ENCODE data around the gene ATP10A. TPM values are rescaled to one million over a fixed set of nuclear protein-coding genes. Genes with fewer than 3 reads are reported as not detected.
"Not testable (repeated sequence)": the region's sequence is repeated elsewhere in the genome, so short reads cannot be mapped to it uniquely, and the experiment has no call there.

Gene ATP10A
- total and polyA plus RNA-seq, 11 donors, result 0.53 to 3.3 (median 1.0) TPM

DNA sequence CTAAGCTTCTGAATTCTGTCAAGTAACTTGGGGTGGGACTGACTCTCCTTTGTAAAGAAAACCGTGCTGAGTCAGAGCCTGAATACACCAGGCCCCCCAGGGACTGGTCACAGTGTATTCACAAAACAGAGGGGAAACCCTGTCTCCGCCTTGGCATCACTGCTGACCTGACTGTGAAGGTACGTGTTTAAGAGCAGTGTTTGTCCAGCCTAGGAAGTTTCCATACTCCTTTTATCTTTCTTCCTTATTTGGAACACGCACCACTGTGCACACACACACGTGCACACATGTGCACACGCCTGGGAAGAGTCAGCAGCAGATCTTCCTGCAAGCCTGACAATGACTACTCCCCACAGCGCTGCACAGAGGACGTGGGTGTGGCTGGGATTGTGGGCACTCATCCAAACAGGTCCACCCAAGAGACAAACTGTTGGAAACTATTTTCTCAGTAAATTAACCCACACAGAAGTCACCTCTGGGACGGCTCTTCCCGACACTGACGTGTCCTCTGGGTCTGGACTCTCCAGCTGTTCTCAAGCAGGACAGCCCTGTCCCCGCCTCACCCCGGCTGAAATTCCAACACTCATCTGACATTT is 87.7 kb downstream of the ATP10A start:
- WGBS, 4 donors, result 29 to 40% (median 34%) methylated on average over 13 of the region's 13 CpGs
- no peak overlapping the region for H3K4me3 ChIP-seq
- no peaks in the 10 kb centered on the region for H3K9me3 ChIP-seq
- TF ChIP-seq, protein P1, sequence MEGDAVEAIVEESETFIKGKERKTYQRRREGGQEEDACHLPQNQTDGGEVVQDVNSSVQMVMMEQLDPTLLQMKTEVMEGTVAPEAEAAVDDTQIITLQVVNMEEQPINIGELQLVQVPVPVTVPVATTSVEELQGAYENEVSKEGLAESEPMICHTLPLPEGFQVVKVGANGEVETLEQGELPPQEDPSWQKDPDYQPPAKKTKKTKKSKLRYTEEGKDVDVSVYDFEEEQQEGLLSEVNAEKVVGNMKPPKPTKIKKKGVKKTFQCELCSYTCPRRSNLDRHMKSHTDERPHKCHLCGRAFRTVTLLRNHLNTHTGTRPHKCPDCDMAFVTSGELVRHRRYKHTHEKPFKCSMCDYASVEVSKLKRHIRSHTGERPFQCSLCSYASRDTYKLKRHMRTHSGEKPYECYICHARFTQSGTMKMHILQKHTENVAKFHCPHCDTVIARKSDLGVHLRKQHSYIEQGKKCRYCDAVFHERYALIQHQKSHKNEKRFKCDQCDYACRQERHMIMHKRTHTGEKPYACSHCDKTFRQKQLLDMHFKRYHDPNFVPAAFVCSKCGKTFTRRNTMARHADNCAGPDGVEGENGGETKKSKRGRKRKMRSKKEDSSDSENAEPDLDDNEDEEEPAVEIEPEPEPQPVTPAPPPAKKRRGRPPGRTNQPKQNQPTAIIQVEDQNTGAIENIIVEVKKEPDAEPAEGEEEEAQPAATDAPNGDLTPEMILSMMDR (IDR thresholded peaks at IDR 0.05), result no peak
- no peak for TF ChIP-seq POLR2A (IDR thresholded peaks at IDR 0.05)
- intact Hi-C loops (cut with DNase I), result loop anchor here in 1 of 10 donors (5.0 kb wide), 2 partner anchors 72 to 87 kb away; partner anchors contain the start of gene ATP10A
- no peaks in the 10 kb centered on the region for H3K36me3 ChIP-seq
- no peaks in the 10 kb centered on the region for H3K27me3 ChIP-seq
- H3K4me1 ChIP-seq, result peaks cover 0 to 20% (median 9%) of the 10 kb centered on the region in 12 donors
- peak; percentile 65 to 85 (median 79) for DNase-seq
- peak overlapping the region in 8 of 12 donors; percentile 19 to 46 (median 33) for H3K27ac ChIP-seq
- peak; percentile 79 to 94 (median 92) for ATAC-seq

DNA sequence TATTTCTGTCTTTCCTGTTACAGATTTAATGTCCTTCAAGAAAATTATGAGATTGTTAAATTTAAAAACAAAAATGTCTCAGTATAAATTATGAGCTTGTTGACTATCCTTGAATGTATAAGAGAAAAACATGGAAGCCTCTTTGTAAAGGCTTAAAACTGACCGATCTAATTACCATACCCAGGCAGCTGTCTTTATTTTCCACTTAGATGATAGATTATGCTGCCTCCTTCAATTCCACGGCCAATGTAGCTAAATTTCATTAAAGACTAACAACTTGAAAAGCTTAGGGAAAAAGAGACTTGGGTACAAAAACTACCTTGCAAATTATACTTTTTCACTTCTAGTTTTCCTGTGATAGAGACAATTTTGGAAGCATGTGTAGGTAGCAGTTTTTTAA is 88.3 kb downstream of the ATP10A start:
- 82 to 92% (median 85%) methylated on average over 2 of the region's 2 CpGs for WGBS, 4 donors

DNA sequence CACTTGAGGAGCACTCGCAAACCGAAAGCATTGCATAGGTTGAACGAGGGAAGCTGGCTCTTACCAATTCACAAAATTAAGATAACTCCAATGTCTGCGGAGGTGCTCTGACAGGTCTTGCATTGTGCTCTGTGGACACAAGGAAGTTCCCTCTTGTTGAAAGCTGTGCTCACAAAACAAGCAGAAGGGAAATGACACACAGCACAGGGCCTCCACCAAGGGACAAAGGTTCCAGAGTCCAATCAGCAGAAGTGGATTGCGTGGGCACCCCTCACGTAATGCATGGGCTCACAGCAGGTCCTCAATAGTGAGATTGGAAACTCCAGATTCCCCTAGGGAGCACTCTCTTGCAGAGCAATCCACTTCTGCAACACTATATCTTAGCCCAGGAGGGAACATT is 89.9 kb downstream of the ATP10A start:
- Histone ChIP-seq H3K4me3 (no peak overlapping the region), H3K27me3 (no peaks in the 10 kb centered on the region), H3K27ac (no peak overlapping the region), H3K36me3 (no peaks in the 10 kb centered on the region), H3K4me1 (peaks cover 0 to 19% (median 9%) of the 10 kb centered on the region in 12 donors), H3K9me3 (no peaks in the 10 kb centered on the region)
- 82 to 91% (median 90%) methylated on average over 6 of the region's 6 CpGs for WGBS, 4 donors
- DNase-seq (no peak), ATAC-seq (no peak)
- intact Hi-C loops (cut with DNase I), result no loop called here
- TF ChIP-seq, protein P1 (IDR thresholded peaks at IDR 0.05), result no peak
- TF ChIP-seq POLR2A (IDR thresholded peaks at IDR 0.05), result no peak

More for the DNA sequence above, 88.3 kb downstream of the ATP10A start:
- ATAC-seq, result no peak
- H3K36me3 ChIP-seq, result no peaks in the 10 kb centered on the region
- intact Hi-C loops (cut with DNase I), result loop anchor here in 1 of 10 donors (5.0 kb wide), 2 partner anchors 72 to 87 kb away; partner anchors contain the start of gene ATP10A
- no peaks in the 10 kb centered on the region for H3K9me3 ChIP-seq
- no peak overlapping the region for H3K4me3 ChIP-seq
- no peaks in the 10 kb centered on the region for H3K27me3 ChIP-seq
- no peak for TF ChIP-seq POLR2A (IDR thresholded peaks at IDR 0.05)
- TF ChIP-seq, protein P1 (IDR thresholded peaks at IDR 0.05), result no peak
- H3K4me1 ChIP-seq, result peaks cover 0 to 20% (median 9%) of the 10 kb centered on the region in 12 donors
- DNase-seq, result no peak
- peak overlapping the region in 4 of 12 donors; percentile 24 to 38 (median 33) for H3K27ac ChIP-seq

GRCh38 chr15:25772500-25772899 is 90.6 kb downstream of the ATP10A start:
- 89 to 93% (median 91%) methylated on average over 8 of the region's 8 CpGs for WGBS, 4 donors
- H3K36me3 ChIP-seq, result no peaks in the 10 kb centered on the region
- H3K4me1 ChIP-seq, result peaks cover 0 to 19% (median 9%) of the 10 kb centered on the region in 12 donors
- no peak overlapping the region for H3K27ac ChIP-seq
- no peak overlapping the region for H3K4me3 ChIP-seq
- intact Hi-C loops (cut with DNase I), result no loop called here
- ATAC-seq (no peak), DNase-seq (no peak)
- no peaks in the 10 kb centered on the region for H3K27me3 ChIP-seq
- H3K9me3 ChIP-seq, result no peaks in the 10 kb centered on the region
- no peak for TF ChIP-seq POLR2A (IDR thresholded peaks at IDR 0.05)
- TF ChIP-seq, protein P1 (IDR thresholded peaks at IDR 0.05), result no peak

- H3K36me3 ChIP-seq; intact Hi-C loops (cut with DNase I); H3K27me3 ChIP-seq; H3K9me3 ChIP-seq; H3K27ac ChIP-seq; DNase-seq; ATAC-seq; H3K4me3 ChIP-seq: not testable (repeated sequence)
- H3K4me1 ChIP-seq, result peaks cover 0 to 19% (median 9%) of the 10 kb centered on the region in 12 donors
- 96 to 98% (median 97%) methylated on average over 8 of the region's 8 CpGs for WGBS, 4 donors
Observed at GRCh38 chr15:25771736-25772135, 91.4 kb downstream of the ATP10A start.

Measured in heart left ventricle (tissue), 16 donors.